Mesendoderm (in vitro differentiated cells): ENCODE data around the gene TMEM270.

Experiments
- DNase-seq: peaks from one replicate; pipeline ENCODE4 v3.0.0; 2013
- H2AK5ac ChIP-seq: 2 replicates; pipeline ENCODE4 v1.6.1; 2013; ENCODE audit warnings: low read length, inconsistent platforms
- H2BK120ac ChIP-seq: 2 replicates; pipeline ENCODE4 v1.6.1; 2013; ENCODE audit warnings: low read depth, mild to moderate bottlenecking, low read length, moderate library complexity, mixed read lengths
- H2BK15ac ChIP-seq: replicated peaks from 2 replicates; pipeline ENCODE4 v1.6.1; 2013; ENCODE audit warnings: low read depth, mild to moderate bottlenecking, moderate library complexity
- H2BK5ac ChIP-seq: 2 replicates; pipeline ENCODE4 v1.6.1; 2013; ENCODE audit warnings: low read length, inconsistent platforms
- H3K18ac ChIP-seq: 2 replicates; pipeline ENCODE4 v1.6.1; 2013; ENCODE audit warnings: mild to moderate bottlenecking, low read length, mixed read lengths
- H3K23ac ChIP-seq: one replicate; pipeline ENCODE4 v1.6.1; 2013; ENCODE audit warnings: low read length
- H3K27ac ChIP-seq: 2 replicates; pipeline ENCODE4 v1.5.1; 2013; ENCODE audit warnings: low read depth, mild to moderate bottlenecking, inconsistent platforms, low read length, moderate library complexity
- H3K27me3 ChIP-seq: 2 replicates; pipeline ENCODE4 v1.6.1; 2013; ENCODE audit warnings: low read length, control low read depth, mild to moderate bottlenecking, inconsistent platforms; ENCODE audit not compliant: insufficient read depth, poor library complexity
- H3K36me3 ChIP-seq: 2 replicates; pipeline ENCODE4 v1.6.1; 2013; ENCODE audit warnings: low read length, inconsistent platforms; ENCODE audit not compliant: control insufficient read depth, insufficient read depth
- H3K4ac ChIP-seq: one replicate; pipeline ENCODE4 v1.6.1; 2013; ENCODE audit warnings: low read depth, mild to moderate bottlenecking, low read length, moderate library complexity
- H3K4me1 ChIP-seq: 2 replicates; pipeline ENCODE4 v1.6.1; 2013; ENCODE audit warnings: low read depth, low read length, inconsistent platforms; ENCODE audit not compliant: control insufficient read depth
- H3K4me2 ChIP-seq: 2 replicates; pipeline ENCODE4 v1.6.1; 2013; ENCODE audit warnings: low read length
- H3K4me3 ChIP-seq: 2 replicates; pipeline ENCODE4 v1.5.1; 2013; ENCODE audit warnings: mild to moderate bottlenecking, low read length
- H3K56ac ChIP-seq: one replicate; pipeline ENCODE4 v1.6.1; 2013; ENCODE audit warnings: low read length
- H3K79me1 ChIP-seq: 2 replicates; pipeline ENCODE4 v1.6.1; 2013; ENCODE audit warnings: low read length, inconsistent platforms
- H3K79me2 ChIP-seq: 2 replicates; pipeline ENCODE4 v1.6.1; 2013; ENCODE audit warnings: mild to moderate bottlenecking, low read length; ENCODE audit not compliant: control insufficient read depth, insufficient read depth
- H3K9ac ChIP-seq: 2 replicates; pipeline ENCODE4 v1.6.1; 2013; ENCODE audit warnings: low read length, inconsistent platforms
- H4K5ac ChIP-seq: one replicate; pipeline ENCODE4 v1.6.1; 2013; ENCODE audit warnings: low read length
- H4K8ac ChIP-seq: one replicate; pipeline ENCODE4 v1.6.1; 2013; ENCODE audit warnings: low read depth, mild to moderate bottlenecking, control low read depth, low read length, moderate library complexity
- WGBS: extraction: QIAGEN DNeasy Blood & Tissue Kit; methylation state at CpG from one replicate; pipeline ENCODE4 v1.1.7; 2013; ENCODE audit warnings: low lambda C conversion rate, missing lambda C conversion rate; ENCODE audit not compliant: insufficient coverage; ENCODE audit errors: extremely low coverage; 5-methylcytosine and 5-hydroxymethylcytosine counted together

The TMEM270 gene

GRCh38 chr7:73888959-73889358 lies 28.0 kb downstream of the TMEM270 start:
- no peaks in the 10 kb centered on the region for H3K79me1 ChIP-seq
- DNase-seq: peak; percentile 85
- H4K8ac ChIP-seq: no peak overlapping the region
- no peak overlapping the region for H3K4ac ChIP-seq
- no peaks in the 10 kb centered on the region for H3K27me3 ChIP-seq
- H3K4me2 ChIP-seq: no peak overlapping the region
- H3K9ac ChIP-seq: no peak overlapping the region
- peaks cover 12% of the 10 kb centered on the region for H3K4me1 ChIP-seq
- H4K5ac ChIP-seq: no peak overlapping the region
- no peak overlapping the region for H2AK5ac ChIP-seq
- H3K23ac ChIP-seq: no peak overlapping the region
- H2BK15ac ChIP-seq: no peak overlapping the region
- no peak overlapping the region for H3K18ac ChIP-seq
- no CpG with 5 or more reads among the region's 6 CpGs for WGBS
- no peaks in the 10 kb centered on the region for H3K79me2 ChIP-seq
- H3K36me3 ChIP-seq: no peaks in the 10 kb centered on the region
- no peak overlapping the region for H2BK5ac ChIP-seq
- H3K56ac ChIP-seq: no peak overlapping the region
- no peak overlapping the region for H3K4me3 ChIP-seq
- no peak overlapping the region for H3K27ac ChIP-seq
- no peak overlapping the region for H2BK120ac ChIP-seq

DNA sequence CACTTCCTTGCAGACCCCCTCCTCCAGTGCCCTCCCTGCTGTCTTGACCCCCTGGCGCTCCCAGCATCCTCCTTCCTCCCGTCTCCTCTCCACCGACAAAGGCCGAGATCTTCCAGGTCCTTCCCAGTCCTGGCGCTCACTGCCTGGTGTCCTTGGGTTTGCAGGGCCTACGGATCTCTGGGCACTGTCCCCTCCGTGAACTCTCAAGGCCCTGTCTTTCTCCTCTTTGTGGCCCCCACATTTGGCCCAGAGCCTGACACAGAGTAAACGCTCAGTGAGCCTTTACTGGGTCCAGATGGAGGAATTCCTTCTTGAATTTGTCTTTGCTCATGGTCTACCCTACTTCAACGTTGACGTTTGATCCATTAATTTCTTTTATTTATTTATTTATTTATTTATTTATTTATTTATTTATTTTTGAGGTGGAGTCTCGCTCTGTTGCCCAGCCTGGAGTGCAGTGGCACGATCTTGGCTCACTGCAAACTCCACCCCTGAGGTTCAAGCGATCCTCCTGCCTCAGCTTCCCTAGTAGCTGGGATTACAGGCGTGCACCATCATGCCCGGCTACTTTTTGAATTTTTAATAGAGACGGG lies 29.7 kb downstream of the TMEM270 start:
- no peak overlapping the region for H3K27ac ChIP-seq
- no peak overlapping the region for H2BK120ac ChIP-seq
- no peak overlapping the region for H3K23ac ChIP-seq
- H3K9ac ChIP-seq: no peak overlapping the region
- H4K5ac ChIP-seq: no peak overlapping the region
- no peaks in the 10 kb centered on the region for H3K36me3 ChIP-seq
- no peak overlapping the region for H2BK5ac ChIP-seq
- H3K79me2 ChIP-seq: no peaks in the 10 kb centered on the region
- peaks cover 12% of the 10 kb centered on the region for H3K4me1 ChIP-seq
- H3K27me3 ChIP-seq: no peaks in the 10 kb centered on the region
- H3K4me2 ChIP-seq: no peak overlapping the region
- no peak overlapping the region for H4K8ac ChIP-seq
- H3K56ac ChIP-seq: no peak overlapping the region
- H3K4ac ChIP-seq: no peak overlapping the region
- no peak overlapping the region for H3K4me3 ChIP-seq
- no peak overlapping the region for H3K18ac ChIP-seq
- H2AK5ac ChIP-seq: no peak overlapping the region
- DNase-seq: no peak
- no CpG with 5 or more reads among the region's 16 CpGs for whole genome bisulfite sequencing
- H2BK15ac ChIP-seq: no peak overlapping the region
- H3K79me1 ChIP-seq: no peaks in the 10 kb centered on the region

DNA sequence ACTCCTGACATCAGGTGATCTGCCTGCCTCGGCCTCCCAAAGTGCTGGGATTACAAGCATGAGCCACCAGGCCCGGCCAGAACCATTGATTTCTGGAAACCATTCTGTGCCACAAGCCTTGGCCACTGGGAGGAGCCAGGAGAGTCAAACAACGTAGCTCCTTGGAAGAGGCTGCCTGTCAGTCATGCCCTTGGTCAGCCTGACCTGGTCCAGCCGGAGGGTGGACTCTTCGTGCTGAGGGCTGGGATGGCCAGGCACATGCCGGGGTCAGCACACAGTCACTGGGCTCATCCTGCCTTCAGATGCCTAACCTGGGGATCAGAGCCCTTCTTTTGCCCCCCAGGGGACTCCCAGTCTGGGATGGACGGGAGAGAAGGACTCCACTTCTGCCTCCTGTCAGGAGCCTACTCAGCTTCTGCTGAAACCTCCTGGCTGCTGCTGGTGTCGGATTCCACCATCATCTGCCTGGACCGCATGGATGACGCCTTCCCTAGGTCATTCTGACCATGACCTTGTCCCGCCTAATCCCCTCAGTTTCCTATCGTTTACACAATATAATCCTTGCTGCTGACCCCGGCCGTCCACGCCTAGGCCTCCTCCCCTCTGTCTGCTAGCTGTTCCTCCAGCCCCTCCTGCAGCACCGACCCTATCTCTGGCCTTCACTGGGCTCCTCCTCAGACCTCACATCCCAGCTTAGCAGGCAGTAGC lies 30.4 kb downstream of the TMEM270 start:
- no peak overlapping the region for H3K56ac ChIP-seq
- H3K27me3 ChIP-seq: no peaks in the 10 kb centered on the region
- no peak overlapping the region for H3K4ac ChIP-seq
- no peaks in the 10 kb centered on the region for H3K79me1 ChIP-seq
- no peak overlapping the region for H3K4me2 ChIP-seq
- no peak overlapping the region for H4K5ac ChIP-seq
- no peak overlapping the region for H3K4me3 ChIP-seq
- H3K23ac ChIP-seq: no peak overlapping the region
- H3K79me2 ChIP-seq: no peaks in the 10 kb centered on the region
- whole genome bisulfite sequencing: no CpG with 5 or more reads among the region's 16 CpGs
- no peak overlapping the region for H2BK120ac ChIP-seq
- H2AK5ac ChIP-seq: no peak overlapping the region
- peak; percentile 50 for DNase-seq
- H2BK5ac ChIP-seq: no peak overlapping the region
- H4K8ac ChIP-seq: no peak overlapping the region
- H3K18ac ChIP-seq: no peak overlapping the region
- no peak overlapping the region for H3K9ac ChIP-seq
- H3K36me3 ChIP-seq: no peaks in the 10 kb centered on the region
- peaks cover 12% of the 10 kb centered on the region for H3K4me1 ChIP-seq
- no peak overlapping the region for H2BK15ac ChIP-seq
- no peak overlapping the region for H3K27ac ChIP-seq

GRCh38 chr7:73892003-73892999 lies 31.3 kb downstream of the TMEM270 start:
- no peak overlapping the region for H3K4ac ChIP-seq
- no peaks in the 10 kb centered on the region for H3K36me3 ChIP-seq
- H2BK120ac ChIP-seq: no peak overlapping the region
- no CpG with 5 or more reads among the region's 11 CpGs for whole genome bisulfite sequencing
- no peak overlapping the region for H4K5ac ChIP-seq
- no peak overlapping the region for H2AK5ac ChIP-seq
- H3K27ac ChIP-seq: no peak overlapping the region
- H3K79me1 ChIP-seq: no peaks in the 10 kb centered on the region
- peaks cover 4% of the 10 kb centered on the region for H3K4me1 ChIP-seq
- no peak overlapping the region for H3K56ac ChIP-seq
- no peak overlapping the region for H2BK15ac ChIP-seq
- H3K23ac ChIP-seq: no peak overlapping the region
- no peak overlapping the region for H2BK5ac ChIP-seq
- no peak overlapping the region for H3K4me2 ChIP-seq
- H3K79me2 ChIP-seq: no peaks in the 10 kb centered on the region
- no peak for DNase-seq
- H3K18ac ChIP-seq: no peak overlapping the region
- H3K9ac ChIP-seq: no peak overlapping the region
- H3K4me3 ChIP-seq: no peak overlapping the region
- no peak overlapping the region for H4K8ac ChIP-seq
- H3K27me3 ChIP-seq: no peaks in the 10 kb centered on the region

- no CpG with 5 or more reads among the region's 22 CpGs for WGBS
These were observed 32.6 kb downstream of the TMEM270 start for GRCh38 chr7:73893342-73894101.

More at GRCh38 chr7:73893342-73894101, 32.6 kb downstream of the TMEM270 start:
- no peak for DNase-seq
- Histone ChIP-seq H3K18ac (no peak overlapping the region), H2BK5ac (no peak overlapping the region), H2BK15ac (no peak overlapping the region), H3K23ac (no peak overlapping the region), H3K4me3 (no peak overlapping the region), H4K8ac (no peak overlapping the region), H3K56ac (no peak overlapping the region), H3K79me2 (no peaks in the 10 kb centered on the region), H2AK5ac (no peak overlapping the region), H3K4me1 (no peaks in the 10 kb centered on the region), H2BK120ac (no peak overlapping the region), H3K27me3 (no peaks in the 10 kb centered on the region), H4K5ac (no peak overlapping the region), H3K27ac (no peak overlapping the region), H3K79me1 (no peaks in the 10 kb centered on the region), H3K9ac (no peak overlapping the region), H3K4me2 (no peak overlapping the region), H3K4ac (no peak overlapping the region), H3K36me3 (no peaks in the 10 kb centered on the region)
